Kidney epithelial cell (primary cell): Measurements from ENCODE around the gene SGPP2. TPM values are rescaled to one million over a fixed set of nuclear protein-coding genes. Genes with fewer than 3 reads are reported as not detected.

Experiments used
- DNase-seq: peaks from one replicate; pipeline ENCODE4 v3.0.0-alpha.2; 2010; ENCODE audit warnings: low read depth
- H3K27me3 ChIP-seq: 2 replicates; pipeline ENCODE4 v1.6.0; 2011; ENCODE audit warnings: low read length; ENCODE audit not compliant: control insufficient read depth, insufficient read depth
- H3K36me3 ChIP-seq: 2 replicates; pipeline ENCODE4 v1.5.1; 2011; ENCODE audit warnings: low read length; ENCODE audit not compliant: control insufficient read depth, insufficient read depth
- H3K4me3 ChIP-seq: 2 replicates; pipeline ENCODE4 v1.5.1; 2011; ENCODE audit warnings: low read depth, mild to moderate bottlenecking, control low read depth, low read length
- total RNA-seq: library from RNA; depleted of rRNA; stranded (reverse); fragments of >200 nt; gene quantifications from 2 replicates; pipeline ENCODE4 v1.2.3, GENCODE V29; 2015
- TF ChIP-seq, protein P1 (sequence below): IDR thresholded peaks from 2 replicates; pipeline ENCODE4 v1.5.1; 2011; ENCODE audit warnings: mild to moderate bottlenecking, moderate library complexity, low read length, control low read depth, inconsistent platforms; ENCODE audit not compliant: insufficient read depth, poor library complexity, severe bottlenecking

SGPP2 gene
- total RNA-seq, 1 donor from 2014 or later, result 29.1 TPM

- no peaks in the 10 kb centered on the region for H3K27me3 ChIP-seq
- no peak for DNase-seq
- H3K36me3 ChIP-seq, result no peaks in the 10 kb centered on the region
- TF ChIP-seq, protein P1, sequence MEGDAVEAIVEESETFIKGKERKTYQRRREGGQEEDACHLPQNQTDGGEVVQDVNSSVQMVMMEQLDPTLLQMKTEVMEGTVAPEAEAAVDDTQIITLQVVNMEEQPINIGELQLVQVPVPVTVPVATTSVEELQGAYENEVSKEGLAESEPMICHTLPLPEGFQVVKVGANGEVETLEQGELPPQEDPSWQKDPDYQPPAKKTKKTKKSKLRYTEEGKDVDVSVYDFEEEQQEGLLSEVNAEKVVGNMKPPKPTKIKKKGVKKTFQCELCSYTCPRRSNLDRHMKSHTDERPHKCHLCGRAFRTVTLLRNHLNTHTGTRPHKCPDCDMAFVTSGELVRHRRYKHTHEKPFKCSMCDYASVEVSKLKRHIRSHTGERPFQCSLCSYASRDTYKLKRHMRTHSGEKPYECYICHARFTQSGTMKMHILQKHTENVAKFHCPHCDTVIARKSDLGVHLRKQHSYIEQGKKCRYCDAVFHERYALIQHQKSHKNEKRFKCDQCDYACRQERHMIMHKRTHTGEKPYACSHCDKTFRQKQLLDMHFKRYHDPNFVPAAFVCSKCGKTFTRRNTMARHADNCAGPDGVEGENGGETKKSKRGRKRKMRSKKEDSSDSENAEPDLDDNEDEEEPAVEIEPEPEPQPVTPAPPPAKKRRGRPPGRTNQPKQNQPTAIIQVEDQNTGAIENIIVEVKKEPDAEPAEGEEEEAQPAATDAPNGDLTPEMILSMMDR, result no peak
- no peak overlapping the region for H3K4me3 ChIP-seq
Measured at GRCh38 chr2:222439692-222440091, 15.3 kb downstream of the SGPP2 start.

DNA sequence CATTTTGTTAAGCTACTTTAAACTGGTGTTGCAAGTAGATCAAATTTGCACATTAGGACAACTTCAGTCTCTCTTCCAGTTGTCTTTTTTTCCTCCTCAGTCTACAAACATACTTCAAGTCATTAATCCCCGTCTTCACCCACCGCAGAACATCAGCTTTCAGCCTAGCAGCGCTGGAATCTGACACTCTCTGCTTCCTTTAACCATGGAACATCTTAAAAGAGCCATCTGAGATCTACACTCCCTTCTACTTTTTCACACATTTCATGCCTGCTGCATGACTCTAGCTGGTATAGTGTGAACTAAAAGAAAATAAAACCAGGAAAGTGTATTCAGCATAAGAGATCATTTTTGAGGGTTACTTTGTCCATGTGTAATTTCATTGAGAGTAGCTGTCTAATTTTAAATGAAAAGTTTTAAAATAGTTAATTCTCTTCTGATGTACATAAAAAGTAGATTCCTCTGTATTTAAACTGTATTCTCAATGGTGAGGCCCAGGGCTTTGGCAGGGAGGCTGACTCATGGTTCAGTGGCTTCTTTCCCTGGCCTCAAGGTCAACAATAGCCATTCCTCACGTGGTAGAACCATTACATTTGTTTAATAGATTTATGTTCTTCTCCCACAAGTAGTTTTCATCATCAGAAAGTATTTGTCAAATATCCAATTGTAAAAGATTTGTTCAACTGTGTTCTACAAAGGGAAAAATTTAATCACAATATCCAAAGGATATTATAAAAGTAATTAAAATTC, 16.5 kb downstream of the SGPP2 start:
- DNase-seq, result no peak
- Histone ChIP-seq H3K4me3 (no peak overlapping the region), H3K27me3 (no peaks in the 10 kb centered on the region), H3K36me3 (no peaks in the 10 kb centered on the region)
- TF ChIP-seq, protein P1, result no peak

- DNase-seq, result no peak
- no peaks in the 10 kb centered on the region for H3K36me3 ChIP-seq
- TF ChIP-seq, protein P1, result no peak
- H3K27me3 ChIP-seq, result no peaks in the 10 kb centered on the region
- H3K4me3 ChIP-seq, result no peak overlapping the region
Measured at GRCh38 chr2:222442665-222443064, 18.3 kb downstream of the SGPP2 start.

DNA sequence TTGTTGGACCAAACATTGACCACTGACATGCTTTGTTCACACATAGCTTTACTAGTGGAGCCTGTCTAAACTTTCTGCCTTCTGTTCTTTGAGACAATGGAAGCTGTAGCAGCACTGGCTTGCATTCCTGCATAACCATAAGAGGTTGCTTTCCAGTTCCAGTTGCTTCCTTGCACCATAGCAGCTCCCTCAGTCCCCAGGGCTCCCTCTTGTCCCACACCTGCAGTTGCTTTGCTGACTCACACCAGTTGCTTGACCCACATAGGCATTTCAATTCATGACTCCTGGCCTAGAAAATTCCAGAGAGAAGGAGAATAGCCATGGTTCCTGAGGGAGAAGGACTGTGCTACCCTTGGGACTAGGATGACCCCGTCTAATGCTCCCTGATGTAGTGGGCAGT, 20.9 kb downstream of the SGPP2 start:
- TF ChIP-seq, protein P1, result no peak
- Histone ChIP-seq H3K27me3 (no peaks in the 10 kb centered on the region), H3K36me3 (no peaks in the 10 kb centered on the region), H3K4me3 (no peak overlapping the region)
- no peak for DNase-seq

GRCh38 chr2:222447131-222447530, 22.8 kb downstream of the SGPP2 start:
- no peak for DNase-seq
- Histone ChIP-seq H3K36me3 (no peaks in the 10 kb centered on the region), H3K27me3 (no peaks in the 10 kb centered on the region), H3K4me3 (no peak overlapping the region)
- TF ChIP-seq, protein P1, result no peak

- Histone ChIP-seq H3K36me3 (no peaks in the 10 kb centered on the region), H3K27me3 (no peaks in the 10 kb centered on the region), H3K4me3 (no peak overlapping the region)
- TF ChIP-seq, protein P1, result no peak
- DNase-seq, result no peak
Measured at GRCh38 chr2:222448748-222449181, 24.4 kb downstream of the SGPP2 start.
